Activated T-helper 1 cell treated with anti-CD3 and anti-CD28 coated beads, Interleukin-2, amount 50 U/mL, for 16 hours (primary cell): Measurements from ENCODE around the gene SEPTIN5.

Experiments used
- DNase-seq, 2 donors: peaks; one replicate each; pipeline ENCODE4 v3.0.0-alpha.2; 2020; ENCODE audit warnings: low read depth in 1 of 2, low spot score in 1 of 2

Gene SEPTIN5

DNA sequence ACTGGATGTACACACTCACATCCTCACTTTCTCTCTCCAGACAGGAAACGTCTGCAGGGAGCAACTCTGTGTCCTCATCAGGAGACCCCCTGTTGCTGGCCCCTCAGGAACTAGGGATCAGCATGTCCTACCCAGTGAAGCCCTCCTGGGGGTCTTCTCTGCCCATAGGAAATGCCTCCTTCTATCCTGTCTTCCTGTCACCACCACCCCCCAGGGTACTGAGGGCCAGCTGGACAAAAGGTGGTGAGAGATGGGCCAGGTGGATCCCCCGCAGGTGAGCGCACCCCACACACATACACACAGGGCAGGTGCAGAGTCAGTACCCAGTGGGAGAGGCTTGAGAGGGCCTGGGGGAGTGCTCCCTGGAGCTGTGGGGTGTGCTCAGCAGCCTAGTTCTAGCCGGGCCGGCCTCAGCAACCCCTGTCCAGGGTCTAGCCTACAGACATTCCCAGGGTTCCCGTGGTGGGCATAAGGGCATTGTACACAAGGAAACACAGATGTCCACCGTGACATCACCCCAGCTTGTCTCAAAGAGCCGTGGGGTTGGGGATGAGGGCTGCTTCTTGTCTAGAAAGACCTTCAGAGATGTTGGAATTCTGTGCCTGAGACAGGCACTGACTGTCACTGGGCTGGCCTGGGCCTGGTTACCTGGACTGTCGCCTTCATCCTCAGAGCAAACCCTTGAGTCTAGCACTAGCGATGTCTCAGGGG, 18.3 kb downstream of the SEPTIN5 start:
- DNase-seq, result no peak

DNA sequence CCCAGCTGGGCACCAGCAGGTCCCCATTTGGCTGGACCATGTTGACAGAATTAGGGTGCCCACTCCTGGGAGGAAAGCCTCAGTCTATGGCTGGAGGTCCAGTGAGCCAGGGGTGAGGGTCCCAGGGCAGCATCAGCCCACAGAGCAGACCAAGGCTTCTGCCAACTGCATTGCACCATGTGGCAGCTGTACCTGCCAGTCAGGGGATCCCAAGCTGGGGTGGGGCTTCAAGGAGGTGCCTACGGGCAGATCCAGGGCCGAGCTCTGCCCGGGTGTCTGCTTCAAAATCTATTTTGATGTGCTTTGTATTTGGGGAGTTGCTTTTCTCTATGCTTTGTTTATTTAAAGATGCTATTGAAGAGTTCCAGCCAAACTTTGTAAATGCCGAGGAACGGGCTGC, 19.5 kb downstream of the SEPTIN5 start:
- no peak for DNase-seq

DNA sequence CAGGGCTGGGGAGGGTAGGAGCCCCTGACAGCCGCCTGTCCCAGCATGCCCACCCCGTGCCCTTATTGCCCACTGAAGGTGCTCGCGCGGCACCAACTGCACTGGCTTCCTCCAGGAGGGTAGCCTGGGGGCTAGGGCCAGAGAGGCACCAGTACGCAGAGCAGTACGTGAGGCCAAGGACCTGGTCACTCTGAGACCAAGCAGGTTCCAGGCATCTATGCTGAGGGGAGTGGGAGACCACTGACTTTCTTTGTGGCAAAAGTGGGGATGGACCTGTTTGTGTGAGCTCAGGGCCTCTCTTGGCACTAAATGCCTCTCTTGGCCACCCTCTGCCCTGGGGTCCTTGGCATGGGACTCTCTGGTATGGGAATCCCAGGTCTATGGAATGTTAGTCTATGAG, 19.9 kb downstream of the SEPTIN5 start:
- DNase-seq, result no peak

DNA sequence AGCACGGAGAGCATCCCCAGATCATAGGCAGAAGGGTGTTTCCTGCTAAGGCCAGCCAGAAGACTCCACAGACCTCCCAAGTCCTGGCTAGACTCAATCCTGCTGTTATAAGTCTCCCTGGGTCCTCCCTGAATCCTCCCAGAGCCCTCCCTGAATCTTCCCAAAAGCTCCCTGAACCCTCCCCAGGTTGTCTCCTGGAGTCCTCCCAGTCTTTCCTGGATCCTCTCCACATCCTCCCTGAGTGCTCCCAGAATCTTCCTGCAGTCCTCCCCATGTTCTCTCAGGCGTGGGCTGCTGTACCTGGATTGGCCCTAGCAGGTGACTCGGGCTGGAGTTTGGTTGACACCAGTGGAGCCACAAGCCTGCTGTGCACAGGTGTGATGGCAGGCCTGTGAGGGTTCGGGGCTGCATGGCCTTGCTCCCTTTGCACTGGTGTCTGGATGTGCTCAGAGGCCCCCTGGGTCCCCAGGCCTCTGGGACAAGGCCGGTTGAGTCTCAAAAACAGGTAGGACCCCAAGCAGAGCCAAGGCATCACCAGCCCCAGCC, 20.6 kb downstream of the SEPTIN5 start:
- DNase-seq, result no peak

DNA sequence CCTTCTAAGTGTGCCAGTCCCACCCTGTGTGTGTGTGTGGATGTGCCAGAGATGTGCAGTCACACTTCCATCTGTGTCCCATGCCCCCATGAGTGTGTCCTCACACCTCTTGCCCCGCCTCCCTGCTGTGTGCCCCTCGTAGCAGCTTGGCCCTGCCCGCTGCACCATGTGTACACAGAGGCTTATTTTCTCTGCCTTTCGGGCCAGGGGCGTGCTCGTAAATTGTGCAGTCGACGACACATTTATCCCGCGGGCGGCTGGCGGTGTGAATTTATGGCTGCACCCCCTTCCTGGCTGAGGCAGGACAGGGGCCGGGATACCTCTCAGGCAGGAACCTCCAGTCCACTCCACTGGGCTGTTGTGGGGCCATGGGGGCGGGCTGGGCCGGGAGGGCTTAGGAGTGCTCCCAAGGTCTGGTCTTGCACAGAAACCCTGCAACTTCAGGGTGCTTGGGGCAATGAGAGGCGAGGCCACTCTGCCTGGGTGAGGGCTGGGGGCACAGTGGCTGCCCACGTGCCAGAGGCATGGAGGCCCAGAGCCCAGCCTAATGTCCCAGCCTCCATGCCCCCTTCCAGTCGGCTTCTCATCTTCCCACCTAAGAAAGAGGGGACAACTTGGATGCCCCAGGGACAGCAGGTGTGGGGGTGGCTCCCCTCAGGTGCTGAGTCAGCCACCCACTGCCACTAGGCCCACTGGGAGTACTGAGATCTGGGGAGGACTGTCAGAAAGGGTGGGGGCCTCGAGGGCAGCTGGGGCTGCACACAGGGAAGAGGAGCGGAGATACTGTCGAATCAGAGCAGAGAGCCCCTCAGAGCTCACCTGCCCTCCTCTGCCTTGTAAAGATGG, 21.6 kb downstream of the SEPTIN5 start:
- no peak for DNase-seq

DNA sequence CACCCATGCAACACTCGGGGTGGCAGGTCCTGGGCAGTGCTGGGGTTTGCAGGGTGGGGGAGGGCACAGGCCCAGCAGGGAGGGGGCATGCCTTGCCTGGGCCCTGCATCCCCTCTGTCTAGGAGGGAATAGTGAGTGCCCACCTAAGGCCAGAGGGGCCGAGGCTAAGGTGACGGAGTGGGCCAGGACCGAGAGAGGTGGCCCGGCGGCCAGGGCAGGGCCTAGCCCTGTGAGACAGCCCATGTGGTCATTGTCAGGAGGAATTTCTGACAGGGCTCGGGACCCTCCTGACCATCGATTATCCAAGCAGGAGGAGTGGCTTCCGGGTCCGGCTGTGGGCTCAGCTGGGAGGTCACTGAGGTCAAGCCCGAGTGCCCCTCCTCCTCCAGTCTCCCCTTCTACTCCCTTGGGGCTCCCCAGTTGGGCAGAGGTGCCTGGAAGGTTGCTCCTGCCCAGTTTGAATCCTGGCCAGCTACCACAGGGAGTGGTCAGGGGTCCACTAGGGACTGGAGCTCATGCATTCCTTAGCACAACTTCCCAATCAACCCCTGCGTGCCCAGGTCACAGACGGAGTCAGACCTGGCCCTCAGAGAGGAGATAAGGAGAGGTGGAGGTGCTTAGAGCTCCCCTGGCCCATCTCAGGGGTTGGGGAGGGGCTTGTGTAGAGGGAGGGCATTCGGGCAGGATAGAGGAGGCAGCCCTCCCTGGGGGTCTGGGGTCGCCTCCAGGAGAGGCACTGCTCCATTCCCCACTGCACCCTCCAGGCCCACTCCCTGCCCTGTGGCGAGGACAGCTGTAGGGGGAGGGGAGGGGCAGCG, 23.8 kb downstream of the SEPTIN5 start:
- no peak for DNase-seq

- no peak for DNase-seq
Measured at GRCh38 chr22:19738664-19739447, 24.6 kb downstream of the SEPTIN5 start.

DNA sequence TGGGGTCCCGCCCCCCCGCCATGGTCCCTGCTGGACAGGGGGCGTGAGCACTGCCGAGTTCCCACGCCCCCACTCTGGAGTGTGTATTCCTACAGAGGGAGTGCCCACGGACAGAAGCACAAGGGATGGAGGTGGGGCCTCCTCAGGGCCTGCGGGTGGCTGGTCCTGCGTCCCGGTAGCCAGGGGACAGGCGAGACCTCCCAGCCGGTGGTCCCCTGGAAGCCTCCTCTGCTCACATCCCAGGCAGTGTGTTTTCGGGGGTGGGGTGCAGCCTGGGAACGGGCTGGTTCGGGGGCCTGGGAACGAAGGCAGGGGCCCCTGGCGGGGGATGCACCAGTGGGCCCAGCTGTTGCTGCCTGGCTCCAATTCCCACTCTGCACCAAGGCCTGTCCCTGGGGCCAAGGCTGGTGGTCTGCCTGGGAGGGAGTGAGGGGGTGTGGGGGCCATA, 25.2 kb downstream of the SEPTIN5 start:
- DNase-seq, result no peak

DNA sequence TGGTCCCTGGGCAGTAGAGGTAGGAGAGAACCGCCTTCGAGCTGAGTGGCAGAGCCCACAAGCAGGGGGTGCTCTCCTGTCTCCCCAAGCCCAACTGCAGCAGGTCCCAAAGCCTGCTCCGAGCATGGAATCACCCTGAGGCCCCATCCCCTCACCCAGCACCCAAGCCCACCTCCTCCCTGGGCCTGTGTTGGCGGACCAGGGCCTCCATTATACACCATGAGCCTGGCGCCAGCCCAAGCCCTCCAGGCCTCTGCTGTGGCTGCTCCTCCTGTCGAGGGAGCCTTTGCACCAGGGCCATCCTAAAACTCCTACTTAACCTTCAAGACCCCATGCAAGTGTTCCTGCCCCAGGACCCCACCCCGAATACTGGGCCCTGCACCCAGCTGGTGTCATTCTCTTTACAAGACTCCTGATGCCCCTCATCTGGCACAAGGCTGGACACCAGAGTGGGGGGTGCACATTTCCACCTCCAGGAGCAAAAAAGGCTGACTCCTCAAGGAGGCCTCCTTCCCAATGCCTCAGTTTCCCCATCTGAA, 25.7 kb downstream of the SEPTIN5 start:
- no peak for DNase-seq

DNA sequence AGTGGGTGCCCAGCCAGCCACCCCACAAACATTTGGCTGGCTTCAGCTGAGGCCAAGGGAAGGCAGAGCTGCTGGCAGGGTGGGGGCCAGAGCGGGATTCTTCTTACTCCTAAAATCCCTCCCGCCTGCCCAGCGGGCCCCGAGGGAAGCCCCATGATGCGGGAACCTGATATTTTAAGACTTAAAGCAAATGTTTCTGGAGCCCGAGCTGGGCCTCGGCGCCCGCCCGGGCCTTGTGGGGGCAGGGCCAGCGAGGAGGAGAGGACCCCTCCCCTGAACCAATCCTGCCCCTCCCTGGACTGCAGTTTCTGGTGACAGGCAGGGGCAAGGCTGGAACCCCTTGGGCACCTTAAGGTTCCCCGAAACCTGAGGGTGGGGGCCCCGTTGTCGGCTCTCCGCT, 26.3 kb downstream of the SEPTIN5 start:
- DNase-seq, result no peak

DNA sequence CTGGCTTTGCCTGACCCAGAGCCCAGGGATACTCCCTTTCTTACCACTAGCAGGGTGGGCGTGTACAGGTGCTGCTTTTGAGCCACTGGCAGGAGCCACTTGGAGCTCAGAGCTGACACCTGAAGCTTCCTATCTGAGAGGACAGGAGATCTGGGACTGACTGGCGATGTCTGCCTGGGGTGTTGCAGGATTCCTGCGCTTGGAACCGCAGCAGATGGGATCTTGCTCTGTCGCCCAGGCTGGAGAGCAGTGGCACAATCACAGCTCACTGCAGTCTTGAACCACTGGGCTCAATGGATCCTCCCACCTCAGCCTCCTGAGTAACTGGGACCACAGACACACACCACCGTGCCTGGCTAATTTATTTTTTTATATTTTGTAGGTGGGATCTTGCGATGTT, 26.8 kb downstream of the SEPTIN5 start:
- no peak for DNase-seq

DNA sequence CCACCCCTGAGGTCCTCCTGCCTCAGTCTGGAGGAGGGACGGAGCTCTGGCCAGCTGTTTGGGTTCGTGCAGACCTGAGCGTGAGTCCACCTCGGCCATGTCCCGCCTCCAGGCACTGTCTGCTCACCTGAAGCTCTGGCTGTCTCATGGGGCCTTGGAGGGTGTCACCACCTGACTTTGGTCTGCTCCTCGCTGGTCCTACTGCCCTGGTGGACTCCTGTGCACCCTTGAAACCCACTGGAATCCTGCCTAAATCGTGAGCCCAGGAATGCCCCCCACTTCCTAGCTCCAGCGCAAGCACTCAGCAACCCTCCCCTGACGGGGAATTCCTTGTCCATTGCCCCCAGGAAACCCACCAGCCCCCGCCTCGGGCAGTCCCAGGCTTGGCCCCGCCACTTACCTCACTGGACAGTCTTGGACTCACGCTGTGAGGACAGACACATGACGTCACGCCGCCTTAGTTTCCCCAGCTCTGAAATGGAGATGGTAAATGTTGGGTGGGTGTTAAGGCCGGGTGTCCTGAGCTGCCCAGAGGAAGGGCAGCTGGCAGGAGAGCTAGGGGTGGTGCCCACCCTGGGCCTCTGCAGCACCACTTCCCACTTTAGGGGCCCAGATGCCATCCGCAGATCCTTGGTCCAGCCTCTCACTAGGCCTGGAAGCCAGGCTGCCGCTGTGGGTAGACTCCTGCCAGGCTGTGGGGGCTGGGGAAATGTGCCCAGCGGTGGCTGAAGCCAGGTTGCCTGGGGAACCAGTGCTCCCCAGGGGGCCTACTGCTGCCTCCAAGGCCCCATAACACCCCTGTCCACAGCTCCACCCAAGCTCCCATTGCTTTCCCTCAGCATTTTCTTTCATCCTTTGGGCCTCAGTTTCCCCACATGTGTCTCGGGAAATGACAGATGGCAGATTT, 28.1 kb downstream of the SEPTIN5 start:
- DNase-seq, result no peak

DNA sequence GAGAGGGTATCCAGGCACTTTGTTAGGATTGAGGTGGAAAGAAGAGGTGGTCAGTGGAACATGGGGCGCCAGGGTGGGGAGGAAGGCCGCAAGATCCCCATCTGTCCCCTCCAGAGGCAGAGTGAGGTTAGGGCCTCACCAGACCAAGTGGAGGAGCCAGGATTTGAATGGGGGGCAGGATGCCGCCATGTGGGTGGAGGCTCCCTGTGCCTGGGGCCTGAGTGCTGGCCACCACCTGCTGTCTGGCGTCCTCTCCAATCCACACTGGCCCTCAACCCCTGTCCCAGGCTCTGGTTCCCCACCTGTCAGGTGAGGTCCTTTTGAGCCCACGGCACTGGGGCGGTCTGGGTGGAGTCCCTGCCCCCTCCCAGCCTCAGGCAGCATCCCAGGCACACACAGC, 28.8 kb downstream of the SEPTIN5 start:
- no peak for DNase-seq

- DNase-seq, result no peak
Measured at GRCh38 chr22:19743651-19744050, 29.3 kb downstream of the SEPTIN5 start.

DNA sequence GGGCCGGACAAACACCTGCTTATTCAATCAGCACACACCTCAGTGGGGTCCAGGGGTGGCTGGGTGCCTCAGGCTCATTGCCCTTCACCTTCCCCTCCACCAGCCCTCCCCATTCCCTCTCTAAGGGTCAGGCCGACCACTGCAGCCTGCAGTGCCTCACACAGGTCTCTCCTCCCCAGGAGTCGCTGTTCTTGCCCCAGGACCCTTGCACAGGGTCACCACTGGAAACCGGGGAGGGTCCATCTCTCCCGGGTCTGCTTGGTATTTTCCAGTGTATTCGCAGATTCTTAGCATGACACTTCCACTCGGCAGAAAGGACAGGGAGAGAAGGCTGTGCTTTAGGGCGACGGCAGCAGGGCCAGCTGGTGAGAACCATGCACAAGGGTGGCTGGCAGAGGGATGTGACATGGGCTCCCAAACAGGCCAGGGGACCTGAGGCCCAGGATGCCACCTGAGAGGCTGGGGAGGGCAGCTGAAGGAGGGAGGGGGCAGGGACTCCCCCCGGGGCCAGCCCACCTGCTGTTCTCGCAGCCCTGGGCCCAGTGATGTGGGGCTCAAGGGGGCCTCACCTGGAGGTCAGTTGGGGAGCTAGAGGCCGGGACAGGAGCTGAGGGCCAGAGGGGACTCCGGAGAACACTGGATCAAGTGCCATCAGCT, 30.2 kb downstream of the SEPTIN5 start:
- no peak for DNase-seq

- no peak for DNase-seq
Measured at GRCh38 chr22:19745155-19746101, 31.1 kb downstream of the SEPTIN5 start.

DNA sequence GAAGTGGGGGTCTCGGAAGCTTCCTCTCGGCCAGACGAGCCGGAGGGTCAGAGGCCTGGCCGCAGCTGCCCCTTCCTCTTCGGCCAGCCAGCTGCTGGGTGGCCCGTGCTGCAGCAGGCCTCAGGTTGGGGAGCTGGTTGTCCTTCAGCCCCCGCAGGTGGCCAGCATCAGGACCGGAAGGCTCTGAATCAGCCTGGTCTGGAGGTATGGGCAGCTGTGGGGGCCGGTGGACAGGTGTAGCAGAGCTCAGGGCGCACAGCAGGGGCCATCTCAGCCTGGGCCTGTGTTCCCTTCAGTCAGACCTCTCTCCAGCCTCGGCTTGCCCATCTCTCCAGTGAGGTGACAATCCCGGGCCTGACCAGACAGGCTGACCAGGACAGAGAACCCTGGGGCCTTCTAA, 32.4 kb downstream of the SEPTIN5 start:
- no peak for DNase-seq

DNA sequence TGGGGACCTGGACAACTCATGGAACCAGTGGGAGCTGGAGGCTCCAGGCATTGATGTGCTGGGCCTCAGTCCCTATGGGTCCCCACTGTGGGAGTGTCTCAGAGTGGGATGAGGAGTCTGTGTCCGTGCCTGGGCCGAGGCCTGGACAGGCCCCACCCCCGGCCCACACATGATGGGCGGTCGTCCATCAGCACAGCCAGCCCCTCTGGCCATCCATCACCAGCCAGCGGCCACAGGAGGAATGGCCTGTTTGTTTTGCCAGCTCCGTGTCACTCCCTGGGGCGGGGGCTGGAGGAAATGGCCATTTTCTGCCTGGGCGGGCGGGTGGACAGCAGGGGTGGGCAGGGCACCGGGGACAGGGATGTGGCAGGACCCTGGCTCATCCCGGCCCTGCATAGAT, 33.2 kb downstream of the SEPTIN5 start:
- DNase-seq, result no peak
